GM12878 (cell line): ENCODE data around the gene SLC24A3. TPM values are rescaled to one million over a fixed set of nuclear protein-coding genes. Genes with fewer than 3 reads are reported as not detected.

ENCODE experiments used
- ATAC-seq: fragments of 200-7000 bp; cut with Tn5 transposase; 3 replicates; pipeline ENCODE4 v1.9.1; 2020; ENCODE audit warnings: mild to moderate bottlenecking, moderate library complexity
- BruUV-seq: library from RNA; stranded (reverse); fragments of 400-500 nt; replicated peaks from 2 replicates; lab custom pipeline; 2021; lab: Mats Ljungman, UMichigan
- CTCF ChIA-PET: fragments of 300-600 bp; sonication (Branson Sonifier 250); formaldehyde crosslinking; extraction: SDS; loops from one replicate; lab custom pipeline; 2021; ENCODE audit warnings: inconsistent platforms; lab: Yijun Ruan, JAX
- POLR2A ChIA-PET: fragments of 350-600 bp; formaldehyde crosslinking; extraction: SDS; loops from one replicate; lab custom pipeline; 2021; ENCODE audit warnings: inconsistent platforms; lab: Charles Lee
- RAD21 ChIA-PET: fragments of 300-600 bp; sonication (Branson Sonifier 250); formaldehyde crosslinking; loops from one replicate; lab custom pipeline; 2023; ENCODE audit warnings: antibody characterized with exemption; ENCODE audit not compliant: unreplicated experiment; lab: Charles Lee
- SMC1A ChIA-PET: fragments of 300-600 bp; sonication (Branson Sonifier 250); formaldehyde crosslinking; loops from one replicate; lab custom pipeline; 2023; ENCODE audit not compliant: unreplicated experiment, uncharacterized antibody; lab: Charles Lee
- DNase-seq: peaks from one replicate; pipeline ENCODE4 v3.0.0-alpha.2; 2011; ENCODE audit warnings: low read depth, low spot score
- FAIRE-seq: peaks from 3 replicates; lab custom pipeline; 2011; peaks lifted over from hg19 to GRCh38; lab: Jason Lieb, UNC
- H2AFZ ChIP-seq: 2 replicates; pipeline ENCODE4 v1.6.0; 2011; ENCODE audit warnings: low read depth, low read length, control low read depth; ENCODE audit not compliant: control insufficient read depth
- H3K27ac ChIP-seq: 2 replicates; pipeline ENCODE4 v1.5.1; 2011; ENCODE audit warnings: control low read depth; ENCODE audit not compliant: control insufficient read depth, insufficient read depth
- H3K27me3 ChIP-seq, 2 experiments: replicated peaks in 1 of 2; 2 replicates each; pipeline versions ENCODE4 v1.6.0 to v1.6.1; 2011; ENCODE audit warnings: low read length in 1 of 2; ENCODE audit not compliant: control insufficient read depth in 2 of 2, insufficient read depth in 2 of 2
- H3K36me3 ChIP-seq, 2 experiments: 2 replicates each; pipeline ENCODE4 v1.5.1; 2011; ENCODE audit warnings: low read length in 1 of 2; ENCODE audit not compliant: control insufficient read depth in 2 of 2, insufficient read depth in 2 of 2
- H3K4me1 ChIP-seq: 2 replicates; pipeline ENCODE4 v1.6.1; 2011; ENCODE audit warnings: mild to moderate bottlenecking, low read length, moderate library complexity, mixed read lengths; ENCODE audit not compliant: control insufficient read depth, insufficient read depth
- H3K4me2 ChIP-seq: 2 replicates; pipeline ENCODE4 v1.6.0; 2011; ENCODE audit warnings: control low read depth; ENCODE audit not compliant: control insufficient read depth, insufficient read depth
- H3K4me3 ChIP-seq: fragments of 200-600 bp; sonication (generic); 2 replicates; pipeline ENCODE4 v1.5.1; 2016
- H3K79me2 ChIP-seq: 2 replicates; pipeline ENCODE4 v1.6.0; 2011; ENCODE audit warnings: low read length; ENCODE audit not compliant: control insufficient read depth, insufficient read depth
- H3K9ac ChIP-seq: 2 replicates; pipeline ENCODE4 v1.8.0; 2011; ENCODE audit warnings: low read length, control low read depth, mixed read lengths; ENCODE audit not compliant: control insufficient read depth, insufficient read depth
- H3K9me3 ChIP-seq: replicated peaks from 3 replicates; pipeline ENCODE4 v1.5.1; 2011; ENCODE audit warnings: mild to moderate bottlenecking, low read length; ENCODE audit not compliant: control insufficient read depth, insufficient read depth
- H4K20me1 ChIP-seq: 2 replicates; pipeline ENCODE4 v1.6.0; 2011; ENCODE audit not compliant: control insufficient read depth, insufficient read depth
- ASH2L ChIP-seq: fragments of 300-600, 200-600 bp; sonication (generic); IDR thresholded peaks from 2 replicates; pipeline ENCODE4 v1.6.1; 2017; ENCODE audit warnings: low read depth, mild to moderate bottlenecking, borderline replicate concordance
- ATF7 ChIP-seq: fragments of 450-650 bp; IDR thresholded peaks from 2 replicates; pipeline ENCODE4 v1.6.1; 2016; ENCODE audit warnings: low read depth, mild to moderate bottlenecking
- CREM ChIP-seq: IDR thresholded peaks from 2 replicates; pipeline ENCODE4 v1.6.1; 2014; ENCODE audit warnings: antibody characterized with exemption, low read depth
- FOXK2 ChIP-seq: fragments of 450-650 bp; IDR thresholded peaks from 2 replicates; pipeline ENCODE4 v1.6.1; 2017; ENCODE audit warnings: mild to moderate bottlenecking, moderate library complexity
- GATAD2B ChIP-seq: fragments of 450-650 bp; conservative IDR thresholded peaks from 2 replicates; pipeline ENCODE4 v1.6.1; 2017; ENCODE audit warnings: low read depth, mild to moderate bottlenecking, moderate library complexity
- HDAC6 ChIP-seq: fragments of 200-600 bp; sonication (generic); IDR thresholded peaks from one replicate; pipeline ENCODE4 v1.8.0; 2017; ENCODE audit warnings: antibody characterized with exemption; ENCODE audit not compliant: unreplicated experiment
- IKZF1 ChIP-seq: fragments of 450-650 bp; conservative IDR thresholded peaks from 2 replicates; pipeline ENCODE4 v1.6.1; 2017; ENCODE audit warnings: antibody characterized with exemption, mild to moderate bottlenecking
- JUNB ChIP-seq: IDR thresholded peaks from 2 replicates; pipeline ENCODE4 v1.6.1; 2016; ENCODE audit warnings: antibody characterized with exemption, mild to moderate bottlenecking
- MTA2 ChIP-seq: fragments of 450-650 bp; IDR thresholded peaks from 2 replicates; pipeline ENCODE4 v1.6.1; 2016; ENCODE audit warnings: low read depth, mild to moderate bottlenecking, moderate library complexity
- PAX5 ChIP-seq: IDR thresholded peaks from 2 replicates; pipeline ENCODE4 v1.6.1; 2011; ENCODE audit warnings: low read depth, low read length, borderline replicate concordance
- RB1 ChIP-seq: fragments of 450-650 bp; formaldehyde crosslinking; IDR thresholded peaks from 2 replicates; pipeline ENCODE4 v1.6.1; 2017; ENCODE audit warnings: mild to moderate bottlenecking, borderline replicate concordance
- RFX5 ChIP-seq: IDR thresholded peaks from 2 replicates; pipeline ENCODE4 v1.6.1; 2011; ENCODE audit warnings: low read depth, low read length, improper control_type of control experiment
- SPI1 ChIP-seq: IDR thresholded peaks from 2 replicates; pipeline ENCODE4 v1.6.1; 2011; ENCODE audit warnings: low read depth, mild to moderate bottlenecking, low read length, moderate library complexity, borderline replicate concordance; ENCODE audit not compliant: insufficient read depth
- SREBF1 ChIP-seq: IDR thresholded peaks from 2 replicates; pipeline ENCODE4 v1.6.1; 2012; ENCODE audit warnings: mild to moderate bottlenecking, low read length
- ZNF384 ChIP-seq: IDR thresholded peaks from 2 replicates; pipeline ENCODE4 v1.6.1; 2012; ENCODE audit warnings: low read depth, mild to moderate bottlenecking, low read length, improper control_type of control experiment, borderline replicate concordance
- WGBS: methylation state at CpG from one replicate; pipeline ENCODE4 v1.1.6; 2016; ENCODE audit warnings: low lambda C conversion rate; ENCODE audit not compliant: insufficient replicate concordance, insufficient coverage; ENCODE audit errors: missing lambda C conversion rate; 5-methylcytosine and 5-hydroxymethylcytosine counted together
- in situ Hi-C: fragments of 300-500 bp; cut with MboI; formaldehyde crosslinking; loops from 9 replicates; pipeline ENCODE4 v1.14.3; 2018; ENCODE audit warnings: mixed read lengths
- intact Hi-C: fragments of 100-400 bp; cut with micrococcal nuclease; formaldehyde crosslinking; loops from one replicate; pipeline ENCODE4 v1.14.2; 2022; ENCODE audit not compliant: unreplicated experiment
- polyA plus RNA-seq, 11 experiments: library from polyadenylated mRNA; depleted of rRNA in 4 of 11; unstranded in 6 of 11; stranded (reverse) in 5 of 11; fragments of >200 nt; fragmentation: Nextera tagmentation in 4 of 11; fragmentation: Illumina TruSeq in 1 of 11; extraction: Ambion mirVana in 4 of 11; extraction: Trizol in 1 of 11; gene quantifications; 1 replicate in 1 of 11; 2 replicates in 10 of 11; pipeline versions ENCODE4 v1.2.1 to v1.2.3, GENCODE V29; 2011 to 2016; ENCODE audit warnings: inconsistent platforms in 2 of 11, missing spikeins in 2 of 11, low read depth in 1 of 11
- total RNA-seq, 4 experiments: library from RNA; depleted of rRNA in 3 of 4; stranded (reverse); fragments of >200 nt in 3 of 4; fragmentation: Illumina TruSeq in 1 of 4; extraction: Trizol in 1 of 4; gene quantifications; 2 replicates each; pipeline versions ENCODE4 v1.2.1 to v1.2.3, GENCODE V29; 2013 to 2021
- TF ChIP-seq, protein P1 (sequence below): fragments of 150-350 bp; IDR thresholded peaks from 2 replicates; pipeline ENCODE4 v1.6.1; 2016; ENCODE audit warnings: low read depth, low read length
- TF ChIP-seq, protein P2 (sequence below): fragments of 450-650 bp; IDR thresholded peaks from 2 replicates; pipeline ENCODE4 v1.6.1; 2016; ENCODE audit warnings: mild to moderate bottlenecking, moderate library complexity, borderline replicate concordance
- TF ChIP-seq, protein P3 (sequence below): fragments of 450-650 bp; IDR thresholded peaks from 2 replicates; pipeline ENCODE4 v1.6.1; 2014; ENCODE audit warnings: mild to moderate bottlenecking

Gene SLC24A3
- total and polyA plus RNA-seq, 10 of the 15 experiments (the other 5 are each of a cell fraction or from before 2014, with no cell fraction given), result 0.04 TPM; not detected in 9

DNA sequence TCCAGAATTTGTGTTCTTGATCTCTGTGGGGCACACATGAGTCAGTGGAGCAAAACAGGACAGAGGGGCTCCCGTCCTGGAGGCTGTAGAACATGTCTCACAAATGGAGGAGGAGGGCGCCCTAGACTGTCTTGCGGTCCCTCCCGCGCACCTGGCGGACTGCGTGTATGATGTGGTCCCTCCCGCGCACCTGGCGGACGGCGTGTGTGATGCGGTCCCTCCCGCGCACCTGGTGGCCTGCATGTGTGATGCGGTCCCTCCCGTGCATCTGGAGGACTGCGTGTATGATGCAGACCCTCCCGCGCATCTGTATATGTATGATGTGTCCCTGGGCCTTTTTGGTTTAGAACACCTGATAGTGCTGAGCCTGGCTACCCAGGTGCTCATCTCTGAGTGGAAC is 386.8 kb downstream of the SLC24A3 start:
- no TSS peak for BruUV-seq
- Histone ChIP-seq H3K79me2 (no peaks in the 10 kb centered on the region), H3K4me3 (no peak overlapping the region), H3K9me3 (no peaks in the 10 kb centered on the region), H2AFZ (no peak overlapping the region), H3K4me2 (no peak overlapping the region), H3K36me3 (no peaks in the 10 kb centered on the region), H3K4me1 (no peaks in the 10 kb centered on the region), H3K27ac (no peak overlapping the region), H4K20me1 (peaks cover 3% of the 10 kb centered on the region; the same call in 1 of the 2 replicates), H3K9ac (no peak overlapping the region), H3K27me3 (no peaks in the 10 kb centered on the region)
- DNase-seq (no peak), FAIRE-seq (no peak), ATAC-seq (no peak)
- ChIA-PET SMC1A (interaction anchor here (1.5 kb wide), 1 partner anchor 62 kb away, joined by 3 read pairs; no protein-coding TSS in a partner anchor), CTCF (interaction anchor here (1.1 kb wide), 1 partner anchor 63 kb away, joined by 5 read pairs; no protein-coding TSS in a partner anchor), POLR2A (no interaction called here), RAD21 (interaction anchor here (0.6 kb wide), 1 partner anchor 10 kb away, joined by 3 read pairs; no protein-coding TSS in a partner anchor)
- intact Hi-C loops, result no loop called here
- 76% methylated on average over 18 of the region's 20 CpGs for WGBS
- in situ Hi-C loops, result no loop called here
- TF ChIP-seq CREM, result no peak
- no peak for TF ChIP-seq SREBF1
- no peak for TF ChIP-seq RB1
- TF ChIP-seq ATF7, result no peak
- TF ChIP-seq JUNB, result no peak
- TF ChIP-seq RFX5, result no peak
- TF ChIP-seq, protein P1, sequence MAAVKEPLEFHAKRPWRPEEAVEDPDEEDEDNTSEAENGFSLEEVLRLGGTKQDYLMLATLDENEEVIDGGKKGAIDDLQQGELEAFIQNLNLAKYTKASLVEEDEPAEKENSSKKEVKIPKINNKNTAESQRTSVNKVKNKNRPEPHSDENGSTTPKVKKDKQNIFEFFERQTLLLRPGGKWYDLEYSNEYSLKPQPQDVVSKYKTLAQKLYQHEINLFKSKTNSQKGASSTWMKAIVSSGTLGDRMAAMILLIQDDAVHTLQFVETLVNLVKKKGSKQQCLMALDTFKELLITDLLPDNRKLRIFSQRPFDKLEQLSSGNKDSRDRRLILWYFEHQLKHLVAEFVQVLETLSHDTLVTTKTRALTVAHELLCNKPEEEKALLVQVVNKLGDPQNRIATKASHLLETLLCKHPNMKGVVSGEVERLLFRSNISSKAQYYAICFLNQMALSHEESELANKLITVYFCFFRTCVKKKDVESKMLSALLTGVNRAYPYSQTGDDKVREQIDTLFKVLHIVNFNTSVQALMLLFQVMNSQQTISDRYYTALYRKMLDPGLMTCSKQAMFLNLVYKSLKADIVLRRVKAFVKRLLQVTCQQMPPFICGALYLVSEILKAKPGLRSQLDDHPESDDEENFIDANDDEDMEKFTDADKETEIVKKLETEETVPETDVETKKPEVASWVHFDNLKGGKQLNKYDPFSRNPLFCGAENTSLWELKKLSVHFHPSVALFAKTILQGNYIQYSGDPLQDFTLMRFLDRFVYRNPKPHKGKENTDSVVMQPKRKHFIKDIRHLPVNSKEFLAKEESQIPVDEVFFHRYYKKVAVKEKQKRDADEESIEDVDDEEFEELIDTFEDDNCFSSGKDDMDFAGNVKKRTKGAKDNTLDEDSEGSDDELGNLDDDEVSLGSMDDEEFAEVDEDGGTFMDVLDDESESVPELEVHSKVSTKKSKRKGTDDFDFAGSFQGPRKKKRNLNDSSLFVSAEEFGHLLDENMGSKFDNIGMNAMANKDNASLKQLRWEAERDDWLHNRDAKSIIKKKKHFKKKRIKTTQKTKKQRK, result no peak
- TF ChIP-seq ASH2L, result no peak
- TF ChIP-seq FOXK2, result no peak
- TF ChIP-seq HDAC6, result no peak
- TF ChIP-seq, protein P2, sequence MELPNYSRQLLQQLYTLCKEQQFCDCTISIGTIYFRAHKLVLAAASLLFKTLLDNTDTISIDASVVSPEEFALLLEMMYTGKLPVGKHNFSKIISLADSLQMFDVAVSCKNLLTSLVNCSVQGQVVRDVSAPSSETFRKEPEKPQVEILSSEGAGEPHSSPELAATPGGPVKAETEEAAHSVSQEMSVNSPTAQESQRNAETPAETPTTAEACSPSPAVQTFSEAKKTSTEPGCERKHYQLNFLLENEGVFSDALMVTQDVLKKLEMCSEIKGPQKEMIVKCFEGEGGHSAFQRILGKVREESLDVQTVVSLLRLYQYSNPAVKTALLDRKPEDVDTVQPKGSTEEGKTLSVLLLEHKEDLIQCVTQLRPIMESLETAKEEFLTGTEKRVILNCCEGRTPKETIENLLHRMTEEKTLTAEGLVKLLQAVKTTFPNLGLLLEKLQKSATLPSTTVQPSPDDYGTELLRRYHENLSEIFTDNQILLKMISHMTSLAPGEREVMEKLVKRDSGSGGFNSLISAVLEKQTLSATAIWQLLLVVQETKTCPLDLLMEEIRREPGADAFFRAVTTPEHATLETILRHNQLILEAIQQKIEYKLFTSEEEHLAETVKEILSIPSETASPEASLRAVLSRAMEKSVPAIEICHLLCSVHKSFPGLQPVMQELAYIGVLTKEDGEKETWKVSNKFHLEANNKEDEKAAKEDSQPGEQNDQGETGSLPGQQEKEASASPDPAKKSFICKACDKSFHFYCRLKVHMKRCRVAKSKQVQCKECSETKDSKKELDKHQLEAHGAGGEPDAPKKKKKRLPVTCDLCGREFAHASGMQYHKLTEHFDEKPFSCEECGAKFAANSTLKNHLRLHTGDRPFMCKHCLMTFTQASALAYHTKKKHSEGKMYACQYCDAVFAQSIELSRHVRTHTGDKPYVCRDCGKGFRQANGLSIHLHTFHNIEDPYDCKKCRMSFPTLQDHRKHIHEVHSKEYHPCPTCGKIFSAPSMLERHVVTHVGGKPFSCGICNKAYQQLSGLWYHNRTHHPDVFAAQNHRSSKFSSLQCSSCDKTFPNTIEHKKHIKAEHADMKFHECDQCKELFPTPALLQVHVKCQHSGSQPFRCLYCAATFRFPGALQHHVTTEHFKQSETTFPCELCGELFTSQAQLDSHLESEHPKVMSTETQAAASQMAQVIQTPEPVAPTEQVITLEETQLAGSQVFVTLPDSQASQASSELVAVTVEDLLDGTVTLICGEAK, result no peak
- no peak for TF ChIP-seq ZNF384
- no peak for TF ChIP-seq PAX5
- TF ChIP-seq SPI1, result no peak
- TF ChIP-seq MTA2, result no peak
- TF ChIP-seq GATAD2B, result no peak
- TF ChIP-seq, protein P3, sequence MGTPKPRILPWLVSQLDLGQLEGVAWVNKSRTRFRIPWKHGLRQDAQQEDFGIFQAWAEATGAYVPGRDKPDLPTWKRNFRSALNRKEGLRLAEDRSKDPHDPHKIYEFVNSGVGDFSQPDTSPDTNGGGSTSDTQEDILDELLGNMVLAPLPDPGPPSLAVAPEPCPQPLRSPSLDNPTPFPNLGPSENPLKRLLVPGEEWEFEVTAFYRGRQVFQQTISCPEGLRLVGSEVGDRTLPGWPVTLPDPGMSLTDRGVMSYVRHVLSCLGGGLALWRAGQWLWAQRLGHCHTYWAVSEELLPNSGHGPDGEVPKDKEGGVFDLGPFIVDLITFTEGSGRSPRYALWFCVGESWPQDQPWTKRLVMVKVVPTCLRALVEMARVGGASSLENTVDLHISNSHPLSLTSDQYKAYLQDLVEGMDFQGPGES, result no peak
- TF ChIP-seq IKZF1, result no peak
